Right lobe of liver (tissue), 6 donors: Measurements from ENCODE around the gene CADM2. TPM values are rescaled to one million over a fixed set of nuclear protein-coding genes. Genes with fewer than 3 reads are reported as not detected.

Source experiments
- ATAC-seq, 4 donors: fragments of 200-7000 bp; cut with Tn5 transposase; one replicate each; pipeline ENCODE4 v1.9.1; 2020; ENCODE audit warnings: mild to moderate bottlenecking in 4 of 4, moderate library complexity in 4 of 4
- DNase-seq, 3 donors: peaks; one replicate each; pipeline ENCODE4 v3.0.0-alpha.2; 2020
- H3K27ac ChIP-seq, 3 donors: fragments of 200-600 bp; one replicate each; pipeline ENCODE4 v1.8.0; 2022
- H3K27me3 ChIP-seq, 2 donors: fragments of 200-600 bp; one replicate each; pipeline ENCODE4 v1.8.0; 2022
- H3K36me3 ChIP-seq, 4 donors: fragments of 200-600 bp; sonication (generic) in 1 of 4; one replicate each; pipeline versions ENCODE4 v1.5.1 to v1.8.0; 2017 to 2022; ENCODE audit warnings: control low read depth in 1 of 4
- H3K4me1 ChIP-seq, 4 donors: fragments of 200-600 bp; sonication (generic) in 1 of 4; one replicate each; pipeline versions ENCODE4 v1.5.1 to v1.8.0; 2017 to 2022; ENCODE audit warnings: control low read depth in 1 of 4
- H3K4me3 ChIP-seq, 3 donors: fragments of 200-600 bp; one replicate each; pipeline ENCODE4 v1.8.0; 2022
- H3K9me3 ChIP-seq, 4 donors: fragments of 200-600 bp; sonication (generic) in 1 of 4; one replicate each; pipeline versions ENCODE4 v1.5.1 to v1.8.0; 2017 to 2022; ENCODE audit warnings: control low read depth in 1 of 4
- CTCF ChIP-seq, 4 donors: fragments of 200-600 bp in 3 of 4; fragments of 450-650 bp in 1 of 4; IDR thresholded peaks; one replicate each; pipeline versions ENCODE4 v1.5.1 to v1.8.0; 2016 to 2022; ENCODE audit warnings: antibody characterized with exemption in 4 of 4, mild to moderate bottlenecking in 2 of 4
- POLR2A ChIP-seq: fragments of 450-650 bp; IDR thresholded peaks from one replicate; pipeline ENCODE4 v1.6.1; 2017; ENCODE audit warnings: antibody characterized with exemption, mild to moderate bottlenecking
- WGBS: methylation state at CpG from one replicate; pipeline ENCODE4 v1.1.6; 2018; ENCODE audit warnings: low coverage, low lambda C conversion rate; ENCODE audit not compliant: insufficient coverage; ENCODE audit errors: missing lambda C conversion rate; 5-methylcytosine and 5-hydroxymethylcytosine counted together
- intact Hi-C, 2 donors: fragments of 100-400 bp; cut with DNase I; formaldehyde crosslinking; loops; one replicate each; pipeline versions ENCODE4 v1.11.2 to v1.14.1; 2022
- total RNA-seq, 6 experiments: library from RNA; depleted of rRNA in 2 of 6; stranded (reverse); fragments of >200 nt in 2 of 6; fragmentation: NEBNext Ultra II Directional in 3 of 6; extraction: Animal tissue kit (Norgen Biotek cat#: 25700) in 3 of 6; gene quantifications; one replicate each; pipeline versions ENCODE4 v1.1.0 to v1.2.4, GENCODE V29; 2016 to 2023
- donor health status: DM: no; HTN: yes; CAD: no.
- donor health status: DM: no; HTN: no; CAD: no.
- donor health status: DM: no; HTN: no; CAD: no.
- donor health status: DM: no; HTN: yes; CAD: no.
- donor health status: DM: no; HTN: yes; CAD: no.

Gene CADM2
- total RNA-seq, 6 experiments from 2014 or later, result under 0.01 to 1.7 (median 0.15) TPM

- Histone ChIP-seq H3K4me3 (no peak overlapping the region), H3K9me3 (no peaks in the 10 kb centered on the region), H3K36me3 (no peaks in the 10 kb centered on the region), H3K27me3 (no peaks in the 10 kb centered on the region), H3K27ac (no peak overlapping the region), H3K4me1 (no peaks in the 10 kb centered on the region)
- ATAC-seq (no peak), DNase-seq (no peak)
- WGBS, result 52% methylated on average over 2 of the region's 2 CpGs
- intact Hi-C loops, result no loop called here
- TF ChIP-seq CTCF (IDR thresholded peaks at IDR 0.05) (no peak), POLR2A (no peak)
These were observed 895.0 kb downstream of the CADM2 start for GRCh38 chr3:85853805-85854204.

GRCh38 chr3:85862893-85863455, 904.2 kb downstream of the CADM2 start:
- H3K4me3 ChIP-seq, result no peak overlapping the region
- no peak for TF ChIP-seq POLR2A
- no peak for TF ChIP-seq CTCF (IDR thresholded peaks at IDR 0.05)
- H3K4me1 ChIP-seq, result no peaks in the 10 kb centered on the region
- no peaks in the 10 kb centered on the region for H3K36me3 ChIP-seq
- intact Hi-C loops, result no loop called here
- H3K27me3 ChIP-seq, result no peaks in the 10 kb centered on the region
- no peaks in the 10 kb centered on the region for H3K9me3 ChIP-seq
- DNase-seq, result no peak
- ATAC-seq, result no peak
- H3K27ac ChIP-seq, result no peak overlapping the region

- Histone ChIP-seq H3K27ac (no peak overlapping the region), H3K27me3 (no peaks in the 10 kb centered on the region), H3K9me3 (no peaks in the 10 kb centered on the region), H3K36me3 (no peaks in the 10 kb centered on the region), H3K4me3 (no peak overlapping the region), H3K4me1 (no peaks in the 10 kb centered on the region)
- WGBS, result 25% methylated on average over 1 of the region's 1 CpG
- DNase-seq (no peak), ATAC-seq (no peak)
- intact Hi-C loops, result no loop called here
- TF ChIP-seq CTCF (IDR thresholded peaks at IDR 0.05), result no peak
- no peak for TF ChIP-seq POLR2A
These were observed 906.1 kb downstream of the CADM2 start for GRCh38 chr3:85864896-85865295.

GRCh38 chr3:85867072-85867471, 908.3 kb downstream of the CADM2 start:
- intact Hi-C loops, result no loop called here
- Histone ChIP-seq H3K9me3 (no peaks in the 10 kb centered on the region), H3K27ac (no peak overlapping the region), H3K4me1 (no peaks in the 10 kb centered on the region), H3K4me3 (no peak overlapping the region), H3K36me3 (no peaks in the 10 kb centered on the region), H3K27me3 (no peaks in the 10 kb centered on the region)
- ATAC-seq (no peak), DNase-seq (no peak)
- 48% methylated on average over 3 of the region's 3 CpGs for WGBS
- TF ChIP-seq CTCF (IDR thresholded peaks at IDR 0.05), result no peak
- TF ChIP-seq POLR2A, result no peak

- TF ChIP-seq CTCF (IDR thresholded peaks at IDR 0.05), result no peak
- TF ChIP-seq POLR2A, result no peak
- intact Hi-C loops, result no loop called here
- Histone ChIP-seq H3K9me3 (no peaks in the 10 kb centered on the region), H3K27me3 (no peaks in the 10 kb centered on the region), H3K4me1 (no peaks in the 10 kb centered on the region), H3K27ac (no peak overlapping the region), H3K36me3 (no peaks in the 10 kb centered on the region), H3K4me3 (no peak overlapping the region)
- ATAC-seq, result no peak
- DNase-seq, result no peak
These were observed 916.8 kb downstream of the CADM2 start for GRCh38 chr3:85875589-85875988.
